ENCODE data around the gene CREBRF.

GRCh38 chr5:173055722-173055982 is 500 bp upstream of the CREBRF start:
- TF ChIP-seq EZH2phosphoT487 (IDR thresholded peaks at IDR 0.05; ENCODE audit: insufficient read depth, low read depth) (no peak), EZH2 (IDR thresholded peaks at IDR 0.05; ENCODE audit: insufficient read depth, poor library complexity, severe bottlenecking) (no peak)

Measured in GM23248 (cell line).